Adipose tissue (tissue), 3 donors: ENCODE results near the gene IGF2BP2. TPM values are rescaled to one million over a fixed set of nuclear protein-coding genes. Genes with fewer than 3 reads are reported as not detected.
"Not testable (repeated sequence)": the region's sequence is repeated elsewhere in the genome, so short reads cannot be mapped to it uniquely, and the experiment has no call there.

Source experiments
- H3K27ac ChIP-seq: one replicate; pipeline ENCODE4 v1.5.1; 2013; ENCODE audit warnings: low read depth, low read length
- WGBS, 3 donors: extraction: QIAGEN DNeasy Blood & Tissue Kit; methylation state at CpG; one replicate each; pipeline ENCODE4 v1.1.7; 2013; 5-methylcytosine and 5-hydroxymethylcytosine counted together
- polyA plus RNA-seq, 3 donors: library from polyadenylated mRNA; stranded (reverse); fragments of 200-250 nt; gene quantifications; one replicate each; pipeline ENCODE4 v1.2.3, GENCODE V29; 2013
- donor health status: healthy with polysubstance abuse.
- donor health status: Bipolar disorder and iron deficiency.
- donor health status: healthy.

Gene IGF2BP2
- polyA plus RNA-seq, 3 donors, result 3.5 to 6.0 (median 4.3) TPM

DNA sequence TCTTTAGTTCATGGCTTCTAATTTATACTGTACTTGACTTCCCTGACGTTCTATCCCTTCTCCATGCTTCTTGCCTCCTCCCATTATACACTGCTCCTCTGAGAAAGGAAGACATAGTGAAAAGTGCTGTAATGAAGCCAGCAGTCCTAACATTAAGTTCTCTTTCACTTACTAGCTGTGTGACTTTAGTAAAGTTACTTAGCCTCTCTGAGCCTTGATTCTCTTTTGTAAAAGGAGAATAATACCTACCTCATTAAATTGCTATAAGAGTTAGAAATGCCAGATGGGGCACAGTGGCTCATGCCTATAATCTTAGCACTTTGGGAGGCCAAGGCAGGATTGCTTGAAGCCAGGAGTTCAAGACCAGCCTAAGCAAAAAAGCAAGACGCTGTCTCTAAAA, 18.8 kb upstream of the IGF2BP2 start:
- 78 to 86% (median 79%) methylated on average over 2 of the region's 2 CpGs for WGBS, 3 donors

DNA sequence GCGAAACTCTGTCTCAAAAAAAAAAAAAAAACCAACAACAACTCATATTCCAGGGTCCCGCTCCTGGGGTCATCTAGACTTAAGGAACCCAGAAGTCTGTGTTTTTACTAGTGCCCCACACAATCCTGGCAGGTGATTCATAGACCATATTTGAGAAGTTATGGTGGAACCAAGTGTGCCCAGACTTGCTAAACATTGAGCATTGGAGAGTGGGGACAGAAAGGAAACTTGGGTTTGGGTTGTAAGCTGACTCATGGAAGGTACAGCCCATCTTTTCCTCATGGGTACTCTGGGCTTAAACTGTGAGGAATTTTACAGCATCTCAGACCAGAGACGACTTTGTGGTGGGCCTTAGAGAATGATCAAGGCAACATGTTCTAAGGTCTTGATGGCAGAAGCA, 18.3 kb upstream of the IGF2BP2 start:
- no peak overlapping the region for H3K27ac ChIP-seq
- 86% methylated on average over 3 of the region's 3 CpGs for WGBS, 3 donors

More for the DNA sequence above, 18.8 kb upstream of the IGF2BP2 start:
- no peak overlapping the region for H3K27ac ChIP-seq

DNA sequence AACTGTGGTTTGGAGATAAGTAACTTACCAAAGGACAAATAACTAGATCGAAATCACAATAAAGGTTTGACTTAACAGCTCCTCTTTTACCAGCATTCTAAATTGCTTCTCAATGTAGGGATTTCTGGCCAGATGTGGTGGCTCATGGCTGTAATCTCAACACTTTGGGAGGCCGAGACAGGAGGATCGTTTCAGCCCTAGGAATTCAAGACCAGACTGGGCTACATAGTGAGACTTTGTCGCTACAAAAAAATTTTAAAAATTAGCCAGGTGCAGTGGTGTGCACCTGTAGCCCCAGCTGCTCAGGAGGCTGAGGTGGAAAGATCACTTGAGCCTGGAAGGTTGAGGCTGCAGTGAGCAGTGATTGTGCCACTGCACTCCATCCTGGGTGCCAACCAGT, 17.4 kb upstream of the IGF2BP2 start:
- 89 to 91% (median 90%) methylated on average over 4 of the region's 4 CpGs for WGBS, 3 donors
- no peak overlapping the region for H3K27ac ChIP-seq

DNA sequence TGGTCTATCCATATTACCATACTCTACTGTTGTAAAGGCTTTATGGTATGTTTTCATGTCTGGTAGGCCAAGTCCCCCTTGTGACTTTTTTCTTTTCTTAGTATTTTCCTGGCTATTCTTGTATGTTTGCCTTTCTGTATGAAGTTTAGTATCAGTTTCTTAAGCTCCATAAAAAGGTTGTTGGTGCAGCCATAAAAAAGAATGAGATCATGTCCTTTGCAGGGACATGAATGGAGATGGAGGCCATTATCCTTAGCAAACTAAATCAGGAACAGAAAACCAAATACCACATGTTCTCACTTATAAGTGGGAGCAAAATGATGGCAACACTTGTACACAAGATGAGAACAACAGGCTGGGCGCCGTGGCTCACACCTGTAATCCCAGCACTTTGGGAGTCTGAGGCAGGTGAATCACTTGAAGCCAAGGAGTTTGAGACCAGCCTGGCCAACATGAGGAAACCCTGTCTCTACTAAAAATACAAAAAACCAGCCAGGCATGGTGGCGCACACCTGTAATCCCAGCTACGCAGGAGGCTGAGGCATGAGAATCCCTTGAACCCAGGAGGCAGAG, 13.7 kb upstream of the IGF2BP2 start:
- 94 to 100% (median 94%) methylated on average over 4 of the region's 4 CpGs for WGBS, 3 donors
- H3K27ac ChIP-seq, result not testable (repeated sequence)

DNA sequence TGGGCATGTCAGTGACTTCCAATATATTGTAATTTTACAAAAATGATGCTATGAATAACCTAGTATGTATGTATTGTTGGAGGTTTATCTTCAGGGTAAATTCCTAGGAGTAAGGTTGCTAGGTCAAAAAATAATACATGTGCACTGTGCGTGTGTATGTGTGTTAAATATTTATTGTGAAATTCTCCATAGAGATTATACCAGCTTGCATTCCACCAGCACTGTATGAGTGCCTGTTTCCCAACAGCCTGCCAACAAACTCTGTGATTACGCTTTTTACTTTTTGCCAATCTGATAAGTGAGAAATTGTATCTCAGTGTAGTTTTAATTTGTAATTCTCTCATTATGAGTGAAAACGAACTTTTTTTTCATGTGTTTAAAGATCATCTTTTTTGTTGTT, 12.6 kb upstream of the IGF2BP2 start:
- no peak overlapping the region for H3K27ac ChIP-seq
- WGBS, 3 donors, result 28 to 61% (median 55%) methylated on average over 3 of the region's 3 CpGs

DNA sequence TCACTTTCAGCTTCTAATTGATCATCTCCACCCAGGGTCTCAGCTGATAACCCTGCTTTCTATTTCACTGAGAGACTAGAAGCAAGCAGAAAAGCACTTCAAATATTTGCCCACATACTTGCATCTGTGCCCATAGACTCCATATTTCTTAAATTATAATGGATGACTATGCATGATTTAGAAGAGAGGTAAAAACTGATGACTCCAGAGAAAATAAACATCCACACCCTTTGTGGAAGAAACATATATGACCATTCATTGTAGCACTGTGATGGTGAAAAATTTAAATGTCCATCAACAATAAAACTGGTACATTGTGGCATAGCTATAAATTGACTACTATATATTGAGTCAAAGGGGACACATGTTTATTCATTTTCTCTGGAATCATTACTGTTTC, 7.1 kb upstream of the IGF2BP2 start:
- no peak overlapping the region for H3K27ac ChIP-seq

DNA sequence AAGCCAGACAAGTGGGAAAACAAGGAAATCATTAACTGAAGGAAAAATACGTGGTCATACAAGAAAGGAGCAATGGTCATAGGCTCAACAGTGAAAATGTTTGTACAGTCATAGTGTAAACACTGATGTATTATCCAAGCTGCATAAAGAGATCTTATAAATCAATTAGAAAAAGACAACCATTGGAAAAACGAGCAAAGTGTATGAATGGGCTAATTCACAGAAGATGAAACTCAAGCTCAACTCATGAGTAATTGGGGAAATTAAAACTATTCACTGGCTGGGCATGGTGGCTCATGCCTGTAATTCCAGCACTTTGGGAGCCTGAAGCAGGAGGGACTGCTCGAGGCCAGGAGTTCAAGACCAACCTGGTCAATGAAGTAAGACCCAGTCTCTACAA, 6.4 kb upstream of the IGF2BP2 start:
- 46 to 89% (median 84%) methylated on average over 3 of the region's 3 CpGs for WGBS, 3 donors
- no peak overlapping the region for H3K27ac ChIP-seq

DNA sequence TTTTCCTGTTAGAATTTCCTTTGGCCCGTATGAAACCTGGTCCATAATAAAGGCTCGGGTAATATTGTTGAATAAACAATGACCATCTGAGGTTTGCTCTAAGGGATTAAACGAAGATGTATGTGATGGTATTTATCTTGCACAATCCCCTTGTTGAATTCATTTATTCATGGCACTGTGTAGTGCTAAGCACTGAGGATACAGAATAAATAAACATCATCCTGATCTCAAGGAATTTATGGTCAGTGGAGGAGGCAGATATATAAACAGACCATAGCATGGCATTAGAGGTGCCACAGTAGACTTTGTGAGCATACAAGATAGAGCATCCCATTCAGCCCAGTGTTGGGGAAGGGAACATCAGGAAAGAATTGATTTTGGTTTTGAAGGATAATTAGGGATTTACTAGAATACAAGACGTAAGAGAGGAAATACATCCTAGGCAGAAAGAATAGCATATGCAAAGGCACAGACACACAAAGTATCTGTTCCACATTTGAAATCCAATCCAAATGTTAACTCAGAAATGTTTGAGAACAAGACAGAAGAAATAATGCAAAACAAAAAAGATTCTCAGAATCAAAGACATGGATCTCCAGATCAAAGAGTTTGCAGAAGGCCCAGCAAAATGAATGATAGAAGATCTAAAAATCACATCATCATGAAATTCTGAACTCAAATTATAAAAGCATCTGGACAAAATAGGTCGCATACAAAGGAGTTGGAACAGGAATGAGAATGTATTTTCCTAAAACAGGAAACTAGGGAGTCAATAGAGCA, 5.4 kb upstream of the IGF2BP2 start:
- H3K27ac ChIP-seq, result no peak overlapping the region
- WGBS, 3 donors, result 81 to 91% (median 84%) methylated on average over 5 of the region's 5 CpGs

DNA sequence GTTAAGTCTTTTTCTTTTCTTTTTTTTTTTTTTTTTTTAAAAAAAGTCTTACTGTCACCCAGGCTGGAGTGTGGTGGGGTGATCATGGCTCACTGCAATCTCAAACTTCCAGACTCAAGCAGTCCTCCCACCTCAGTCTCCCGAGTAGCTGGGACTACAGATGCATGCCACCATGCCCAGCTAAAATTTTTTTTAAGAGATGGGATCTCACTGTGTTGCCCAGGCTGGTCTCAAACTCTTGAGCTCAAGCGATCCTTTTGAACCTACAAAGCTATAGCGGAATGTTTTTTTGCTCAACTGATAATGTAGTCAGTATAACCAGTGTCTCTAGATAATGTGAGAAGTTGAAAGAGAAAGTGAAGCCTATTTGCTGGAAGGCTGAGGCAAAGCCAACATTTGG, 3.9 kb upstream of the IGF2BP2 start:
- H3K27ac ChIP-seq, result no peak overlapping the region
- 91 to 96% (median 96%) methylated on average over 3 of the region's 3 CpGs for WGBS, 3 donors

DNA sequence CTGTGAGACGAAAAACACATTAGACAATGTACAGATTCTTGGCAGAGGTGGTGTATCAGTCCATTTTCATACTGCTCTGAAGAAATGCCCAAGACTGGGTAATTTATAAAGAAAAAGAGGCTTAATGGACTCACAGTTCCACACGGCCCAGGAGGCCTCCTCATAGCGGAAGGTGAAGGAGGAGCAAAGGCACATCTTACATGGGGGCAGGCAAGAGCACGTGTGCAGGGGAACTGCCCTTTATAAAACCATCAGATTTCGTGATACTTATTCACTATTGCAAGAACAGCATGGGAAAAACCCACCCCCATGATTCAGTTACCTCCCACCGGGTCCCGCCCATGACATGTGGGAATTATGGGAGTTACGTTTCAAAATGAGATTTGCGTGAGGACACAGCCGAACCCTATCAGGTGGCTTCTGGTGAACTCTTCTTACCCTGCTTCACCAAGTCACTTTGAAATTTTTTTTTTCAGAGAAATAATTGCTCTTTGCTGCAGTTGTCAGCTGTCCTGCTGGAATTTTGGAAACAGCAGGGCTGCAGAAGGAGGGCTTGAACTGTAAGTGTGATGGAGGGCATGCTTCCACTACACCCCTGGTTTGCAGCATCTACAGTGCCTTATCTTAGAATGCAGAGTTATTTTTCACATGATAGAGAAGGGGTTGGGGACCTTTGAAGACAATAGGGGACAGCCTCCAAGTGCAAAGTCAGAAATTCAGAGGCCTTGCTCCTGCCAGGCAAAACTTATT, 2.9 kb upstream of the IGF2BP2 start:
- WGBS, 3 donors, result 92 to 97% (median 95%) methylated on average over 10 of the region's 10 CpGs

DNA sequence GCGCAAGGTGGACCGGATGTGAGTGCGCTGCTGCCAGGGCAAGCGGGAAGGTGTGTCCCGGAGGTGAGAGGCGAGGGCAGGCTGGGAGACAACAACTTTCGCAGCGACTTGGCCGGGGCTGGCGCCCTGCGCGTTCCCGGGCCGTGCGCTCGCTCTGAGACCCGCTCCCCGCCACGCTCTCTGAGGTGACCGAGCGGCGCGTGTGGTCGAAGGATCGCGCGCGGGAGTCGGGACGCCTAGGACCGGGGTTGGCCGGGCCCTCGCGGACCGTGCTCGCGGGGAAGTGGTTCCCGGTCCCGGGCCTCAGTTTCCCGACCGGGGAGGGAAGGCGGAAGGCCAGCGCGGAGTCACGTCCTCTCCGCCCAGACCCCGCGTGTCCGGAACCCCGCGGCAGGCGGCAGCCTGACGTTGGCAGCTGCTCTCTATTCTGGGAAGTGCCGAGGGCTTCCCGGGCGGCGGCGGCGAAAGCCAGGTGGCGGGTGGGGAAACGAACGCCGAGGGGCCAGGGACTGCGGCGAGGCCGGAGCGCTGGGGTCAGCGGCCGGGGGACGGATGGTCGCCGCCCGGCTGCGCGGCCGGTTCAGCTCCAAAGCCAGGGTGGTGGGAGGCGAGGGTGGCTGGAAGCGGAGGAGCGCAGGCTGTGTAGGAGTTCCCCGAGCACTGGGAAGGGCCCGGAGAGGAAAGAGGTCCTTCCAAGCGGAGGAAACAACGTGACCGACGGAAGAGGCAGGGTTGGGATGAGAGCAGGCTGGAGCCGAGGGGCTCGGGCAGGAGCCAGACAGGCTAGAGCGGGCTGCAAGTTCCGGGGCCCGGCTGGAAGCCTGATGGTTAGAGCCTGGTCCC, 1.0 kb upstream of the IGF2BP2 start:
- H3K27ac ChIP-seq, result no peak overlapping the region
- WGBS, 3 donors, result 1 to 3% (median 2%) methylated on average over 73 to 90 of the region's 90 CpGs

More for the DNA sequence above, 2.9 kb upstream of the IGF2BP2 start:
- no peak overlapping the region for H3K27ac ChIP-seq

DNA sequence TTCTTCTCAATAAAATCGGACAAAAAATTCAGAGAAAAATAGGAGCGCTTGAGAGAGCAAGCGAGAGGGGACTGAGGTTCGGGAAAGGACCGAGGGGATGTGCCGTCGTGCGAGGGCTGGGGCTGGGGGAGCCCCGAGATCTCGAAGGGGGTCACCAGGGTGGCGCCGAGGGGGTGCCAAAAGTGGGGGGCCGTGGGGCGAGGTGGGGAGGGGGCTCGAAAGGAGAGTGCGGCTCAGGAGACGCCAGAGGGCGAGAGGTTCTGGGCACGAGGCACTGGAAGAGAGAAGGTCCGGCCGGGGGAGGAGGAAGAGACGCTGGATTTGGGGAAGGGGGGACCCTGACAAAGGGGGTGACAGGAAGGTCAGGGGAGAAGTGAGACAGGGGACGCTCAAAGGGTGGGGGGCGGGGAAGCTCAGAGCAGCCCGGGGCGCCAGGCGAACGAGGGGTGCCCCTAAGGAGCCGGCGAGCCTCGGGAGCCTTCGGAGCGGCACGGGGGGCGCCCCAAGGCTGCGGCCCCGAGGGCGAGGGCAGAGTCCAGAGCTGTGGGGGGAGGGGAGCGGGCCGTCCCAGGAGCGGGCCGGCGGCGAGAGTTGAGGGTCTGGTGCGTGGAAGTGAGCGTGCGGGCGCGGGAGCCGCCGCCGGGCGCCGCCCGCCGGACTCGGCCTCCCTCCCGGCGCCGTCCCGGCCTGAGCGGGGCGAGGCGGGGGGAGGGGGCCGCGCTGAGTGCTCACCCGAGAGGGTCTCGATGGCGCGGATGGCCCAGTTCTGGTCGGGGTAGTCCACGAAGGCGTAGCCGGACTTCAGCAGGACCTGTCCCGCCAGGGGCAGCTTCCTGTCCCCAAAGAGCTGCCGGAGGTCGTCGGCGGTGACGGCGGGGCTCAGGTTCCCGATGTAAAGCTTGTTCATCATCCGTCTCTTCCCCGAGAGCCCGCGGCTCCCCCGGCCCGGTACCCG, 514 bp downstream of the IGF2BP2 start:
- no peak overlapping the region for H3K27ac ChIP-seq
- 1% methylated on average over 54 to 88 of the region's 89 CpGs for WGBS, 3 donors

DNA sequence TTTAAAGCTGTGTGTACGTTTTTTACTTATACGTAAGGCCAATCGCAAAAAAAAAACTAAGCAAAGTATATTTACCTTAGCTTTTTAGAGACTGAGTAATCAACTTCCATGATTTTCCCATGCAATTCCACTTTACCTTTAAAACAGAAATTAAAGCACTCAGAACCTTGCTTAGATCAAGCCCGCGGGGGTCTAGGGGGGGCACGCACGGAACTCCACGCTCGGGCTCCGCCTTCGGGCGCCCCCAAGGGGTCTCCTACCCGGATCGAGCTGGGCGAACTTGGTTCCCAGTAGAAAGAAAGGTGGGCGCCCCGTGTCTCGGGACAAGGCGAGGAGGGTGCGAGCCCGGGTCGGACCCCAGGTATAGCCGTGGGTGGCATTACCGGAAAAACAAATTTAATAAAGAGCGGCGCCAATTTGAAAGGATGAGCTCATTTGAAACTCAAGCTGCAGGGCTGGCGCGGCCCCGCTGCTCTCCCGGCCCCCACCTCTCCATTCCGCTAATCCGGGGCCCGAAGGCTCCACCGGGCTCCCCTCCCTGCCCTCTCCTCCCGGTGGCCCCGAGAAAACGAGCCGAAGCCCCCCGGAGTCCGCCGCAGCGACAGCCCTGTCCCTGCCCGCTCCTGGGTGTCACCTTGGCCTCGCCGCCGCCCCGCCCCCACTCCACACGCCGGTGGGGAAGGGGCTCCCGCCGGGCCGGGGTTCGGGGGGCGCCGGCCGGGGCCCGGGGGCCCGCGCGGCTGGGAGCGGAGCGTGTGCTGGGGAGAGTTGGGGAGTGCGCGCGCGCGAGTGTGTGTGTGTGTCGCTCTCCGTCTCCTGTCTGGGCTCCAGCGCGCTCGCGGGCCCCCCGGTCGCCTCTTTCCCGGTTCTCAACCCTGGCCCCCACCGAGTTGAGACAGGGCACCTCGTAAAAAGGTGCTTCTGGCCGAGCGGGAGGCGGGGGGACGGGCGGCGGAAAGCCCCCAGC, 1.5 kb downstream of the IGF2BP2 start:
- WGBS, 3 donors, result 1% methylated on average over 75 to 84 of the region's 84 CpGs
- H3K27ac ChIP-seq, result no peak overlapping the region

DNA sequence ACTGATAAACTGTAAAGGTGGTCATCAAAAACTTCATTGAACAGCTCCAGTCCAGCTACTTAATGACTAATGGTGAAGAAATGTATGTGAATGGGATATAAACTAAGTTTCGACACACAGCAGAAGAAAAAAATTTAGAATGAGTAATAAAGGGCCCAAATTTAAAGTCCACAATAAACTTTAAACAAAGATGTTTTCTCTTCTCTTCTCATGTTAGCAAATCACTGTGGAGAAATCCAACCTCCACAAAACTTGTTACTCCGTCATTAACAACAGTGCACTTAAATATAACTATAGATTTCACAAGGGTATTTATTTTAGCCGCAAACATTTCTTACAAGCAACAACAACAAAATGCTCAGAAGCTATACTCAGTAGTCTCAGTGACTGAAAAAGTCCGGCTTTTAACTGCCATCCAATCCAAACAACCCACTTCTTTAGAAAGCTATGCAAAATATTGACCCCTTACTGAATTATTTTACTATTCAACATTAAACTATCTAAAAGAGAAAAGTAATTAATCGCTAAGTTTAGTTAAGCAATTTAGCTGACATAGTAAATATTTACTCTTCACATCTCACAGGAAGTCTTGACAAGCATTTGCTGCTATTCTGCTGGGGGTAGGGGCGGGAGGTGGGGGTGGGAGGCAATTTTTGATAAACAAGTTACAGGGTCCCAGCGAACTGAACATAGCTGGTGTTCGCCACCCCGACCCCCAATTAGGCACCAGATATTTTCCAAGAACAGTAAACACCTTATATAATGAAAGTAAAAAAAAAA, 2.4 kb downstream of the IGF2BP2 start:
- H3K27ac ChIP-seq, result no peak overlapping the region
- WGBS, 3 donors, result 26 to 32% (median 32%) methylated on average over 9 of the region's 9 CpGs

DNA sequence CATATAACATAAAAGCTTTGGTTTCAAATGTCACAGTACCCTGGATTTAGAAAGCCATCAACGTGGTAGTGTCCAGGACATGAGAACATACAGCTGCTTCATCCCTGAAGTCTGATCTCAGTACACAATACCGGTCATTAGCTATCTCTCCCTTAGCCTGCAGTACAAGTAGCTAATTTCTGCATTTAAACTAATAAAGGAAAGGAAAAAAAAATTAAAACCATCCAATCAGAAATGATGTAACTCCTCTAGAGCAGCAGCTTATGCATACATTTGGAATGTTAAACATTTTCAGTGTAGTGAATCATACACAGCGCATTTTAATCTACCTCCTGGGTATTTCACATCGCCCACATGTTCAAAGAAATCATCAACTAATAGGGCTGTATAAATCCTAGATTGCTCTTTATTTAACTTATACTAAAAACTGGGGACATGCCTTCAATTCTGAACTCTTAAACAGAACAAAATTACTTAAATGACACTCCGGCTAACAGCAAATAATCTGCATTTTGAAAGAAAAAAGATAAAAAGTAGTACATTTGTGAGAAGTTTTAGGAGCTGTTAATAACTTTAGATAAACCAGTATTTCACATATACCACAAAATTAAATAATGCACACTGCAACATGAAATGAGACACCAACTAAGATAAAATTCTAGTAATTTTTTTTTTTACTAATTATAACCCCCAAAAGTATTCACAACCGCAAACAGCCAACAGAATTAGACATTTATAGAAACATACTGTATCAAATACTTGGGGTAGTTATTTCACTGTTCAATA, 3.7 kb downstream of the IGF2BP2 start:
- no peak overlapping the region for H3K27ac ChIP-seq
- WGBS, 3 donors, result 74 to 77% (median 77%) methylated on average over 6 of the region's 6 CpGs
